HUES6 (cell line): Measurements from ENCODE around the gene BRINP1.

Source experiments
- H3K27ac ChIP-seq: 2 replicates; pipeline ENCODE4 v1.7.0; 2013; ENCODE audit warnings: low read depth, mild to moderate bottlenecking, low read length, inconsistent platforms
- H3K27me3 ChIP-seq: 2 replicates; pipeline ENCODE4 v1.6.1; 2013; ENCODE audit warnings: low read length; ENCODE audit not compliant: control insufficient read depth, insufficient read depth
- H3K36me3 ChIP-seq: 2 replicates; pipeline ENCODE4 v1.6.1; 2013; ENCODE audit warnings: low read length; ENCODE audit not compliant: control insufficient read depth, insufficient read depth
- H3K4me1 ChIP-seq: 2 replicates; pipeline ENCODE4 v1.6.1; 2013; ENCODE audit warnings: low read length; ENCODE audit not compliant: control insufficient read depth, insufficient read depth
- H3K4me3 ChIP-seq: 2 replicates; pipeline ENCODE4 v1.5.1; 2013; ENCODE audit warnings: low read depth, low read length
- H3K9ac ChIP-seq: one replicate; pipeline ENCODE4 v1.6.1; 2013; ENCODE audit warnings: mild to moderate bottlenecking, low read length
- H3K9me3 ChIP-seq: 2 replicates; pipeline ENCODE4 v1.6.1; 2013; ENCODE audit warnings: low read depth, low read length; ENCODE audit not compliant: control insufficient read depth, insufficient read depth

Gene BRINP1

DNA sequence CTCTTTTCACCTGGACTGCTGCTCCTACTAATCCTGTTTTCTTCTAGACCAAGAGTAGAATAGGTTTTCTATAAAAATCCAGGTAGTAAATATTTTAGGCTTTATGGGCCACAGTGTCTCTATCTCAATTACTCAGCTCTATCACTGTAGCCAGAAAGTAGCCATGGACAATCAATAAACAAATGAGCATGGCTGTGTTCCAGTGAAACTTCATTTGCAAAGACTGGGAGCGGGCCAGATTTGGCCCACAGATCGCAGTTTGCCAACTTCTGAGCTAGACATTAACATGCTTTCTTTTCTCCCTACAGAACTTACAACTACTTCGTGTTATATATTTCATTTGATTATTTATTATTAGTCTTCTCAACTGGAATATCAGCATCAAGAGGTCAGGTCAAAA is 30.2 kb downstream of the BRINP1 start:
- no peak overlapping the region for H3K9ac ChIP-seq
- no peaks in the 10 kb centered on the region for H3K36me3 ChIP-seq
- peaks cover 37% of the 10 kb centered on the region for H3K4me1 ChIP-seq
- H3K4me3 ChIP-seq: no peak overlapping the region
- H3K27ac ChIP-seq: no peak overlapping the region
- H3K9me3 ChIP-seq: no peaks in the 10 kb centered on the region
- no peaks in the 10 kb centered on the region for H3K27me3 ChIP-seq

DNA sequence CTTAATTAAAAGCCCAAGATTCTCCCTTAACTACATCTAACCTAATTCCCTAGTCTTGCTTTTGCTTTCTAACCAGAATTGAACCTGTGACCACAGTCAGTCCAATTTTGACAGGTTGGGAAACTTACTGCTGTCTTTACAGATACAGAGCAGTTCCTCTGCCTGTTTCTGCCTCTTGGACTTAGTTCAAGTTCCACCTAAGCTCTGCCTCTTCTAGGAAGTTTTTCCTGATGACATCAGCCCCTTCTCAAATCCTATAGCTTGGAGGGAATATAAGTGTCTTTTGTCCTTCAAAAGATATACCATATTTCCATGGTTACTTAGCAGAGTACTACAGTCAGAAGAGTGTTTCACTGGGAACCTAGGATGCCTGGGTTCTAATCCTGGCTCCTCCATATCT is 31.7 kb downstream of the BRINP1 start:
- Histone ChIP-seq H3K4me3 (no peak overlapping the region), H3K27ac (no peak overlapping the region), H3K27me3 (no peaks in the 10 kb centered on the region), H3K4me1 (peaks cover 39% of the 10 kb centered on the region), H3K9me3 (no peaks in the 10 kb centered on the region), H3K36me3 (no peaks in the 10 kb centered on the region), H3K9ac (no peak overlapping the region)

DNA sequence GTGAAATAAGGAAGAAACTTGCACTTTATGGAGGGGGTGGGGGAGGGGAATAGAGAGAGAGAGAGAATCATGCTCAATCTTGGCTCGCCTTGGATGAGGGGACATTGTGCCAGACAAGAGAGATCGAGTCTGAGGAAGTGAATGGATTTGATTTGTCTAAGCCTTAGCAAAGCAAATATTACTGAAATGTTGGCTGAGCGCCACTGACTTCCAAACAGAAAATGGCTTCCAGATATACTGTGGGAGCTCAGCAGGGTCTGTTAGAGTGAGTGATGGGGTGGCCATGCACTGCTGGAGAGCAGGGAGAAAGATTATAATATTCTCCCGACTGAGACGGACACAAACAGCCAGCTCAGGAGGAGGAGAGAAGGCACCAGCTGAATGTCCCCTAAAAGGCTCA is 34.5 kb downstream of the BRINP1 start:
- H3K27ac ChIP-seq: no peak overlapping the region
- no peaks in the 10 kb centered on the region for H3K36me3 ChIP-seq
- peaks cover 7% of the 10 kb centered on the region for H3K9me3 ChIP-seq
- no peak overlapping the region for H3K4me3 ChIP-seq
- H3K4me1 ChIP-seq: peaks cover 48% of the 10 kb centered on the region
- no peaks in the 10 kb centered on the region for H3K27me3 ChIP-seq
- no peak overlapping the region for H3K9ac ChIP-seq

DNA sequence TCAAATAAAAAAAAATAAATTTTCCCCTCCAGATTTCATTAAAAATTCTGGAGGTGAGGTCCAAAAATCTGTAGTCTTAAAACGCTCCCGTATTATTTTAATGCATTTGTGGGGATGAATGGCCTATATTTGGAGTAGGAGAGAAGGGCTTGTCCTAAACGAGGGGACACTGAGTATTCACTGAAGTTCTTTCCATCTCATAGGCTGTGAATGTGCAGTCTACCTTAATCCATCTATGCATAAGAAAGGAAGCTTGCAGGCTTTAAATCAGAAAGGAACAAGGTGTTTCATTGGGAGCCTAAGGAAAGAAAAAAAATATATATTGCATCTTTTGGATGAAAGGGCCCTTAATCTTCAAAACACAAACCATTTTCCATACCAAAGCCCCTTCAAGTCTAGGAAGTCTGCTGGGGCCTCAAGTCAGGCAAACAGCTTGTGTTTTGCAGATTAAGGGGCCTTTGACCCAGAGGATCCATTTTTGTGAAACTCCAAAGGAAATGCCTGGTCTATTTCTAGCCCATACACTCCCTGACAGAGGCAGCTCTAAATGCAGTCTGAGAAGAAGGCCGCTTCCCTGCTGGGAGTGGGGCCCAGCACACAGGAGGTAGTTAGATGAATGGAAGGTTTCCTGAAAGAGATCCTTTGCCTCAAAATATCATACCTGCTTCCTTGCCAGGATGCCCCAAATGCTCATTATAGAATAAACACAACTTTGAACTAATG is 35.6 kb downstream of the BRINP1 start:
- Histone ChIP-seq H3K27ac (peak overlapping the region; percentile 42; the same call in 1 of the 2 replicates), H3K9ac (no peak overlapping the region), H3K4me1 (peaks cover 42% of the 10 kb centered on the region), H3K36me3 (no peaks in the 10 kb centered on the region), H3K9me3 (peaks cover 14% of the 10 kb centered on the region), H3K27me3 (no peaks in the 10 kb centered on the region), H3K4me3 (0 out of 2 replicates have a peak overlapping the region, but pooled peaks have one; percentile 14)

DNA sequence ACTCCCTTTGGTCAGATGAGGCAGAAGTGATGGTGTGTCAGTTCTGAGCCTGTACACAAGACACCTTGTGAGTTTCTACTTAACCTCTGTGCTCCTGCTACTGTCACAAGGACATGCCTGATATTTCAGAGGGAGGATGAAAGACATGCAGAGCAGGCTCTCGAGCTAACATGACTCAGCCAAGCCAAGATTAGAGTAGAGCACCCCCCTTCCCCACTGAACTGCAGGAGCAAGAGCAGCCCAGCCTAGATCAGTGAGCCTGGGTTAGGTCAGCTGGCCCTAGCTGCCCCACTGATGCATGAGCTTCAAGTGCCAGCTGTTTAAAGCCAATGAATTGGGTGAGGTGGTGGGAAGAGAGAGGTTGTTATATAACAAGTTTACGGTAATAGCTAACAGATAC is 36.7 kb downstream of the BRINP1 start:
- Histone ChIP-seq H3K4me1 (peaks cover 42% of the 10 kb centered on the region), H3K36me3 (no peaks in the 10 kb centered on the region), H3K4me3 (no peak overlapping the region), H3K27me3 (no peaks in the 10 kb centered on the region), H3K9me3 (peaks cover 14% of the 10 kb centered on the region), H3K9ac (no peak overlapping the region), H3K27ac (no peak overlapping the region)

DNA sequence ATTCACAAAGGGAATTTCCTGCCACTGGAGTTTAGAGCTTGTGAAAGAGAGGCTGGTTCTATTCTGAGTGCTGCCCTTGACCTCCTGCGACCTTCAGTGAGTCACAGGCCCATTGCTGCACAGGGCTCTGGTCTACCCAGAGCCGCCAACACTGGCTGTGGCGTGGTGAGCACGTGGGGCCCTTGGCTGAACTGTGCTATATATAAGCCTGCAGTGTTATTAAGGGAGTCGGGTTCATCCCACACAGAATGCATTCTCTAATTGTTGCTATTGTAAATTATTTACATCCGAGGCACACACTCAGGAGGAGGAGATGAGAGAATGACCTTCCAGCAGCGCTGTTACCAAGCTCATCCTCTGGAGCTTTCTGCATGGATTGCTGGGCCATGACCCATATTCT is 47.1 kb downstream of the BRINP1 start:
- H3K9me3 ChIP-seq: no peaks in the 10 kb centered on the region

DNA sequence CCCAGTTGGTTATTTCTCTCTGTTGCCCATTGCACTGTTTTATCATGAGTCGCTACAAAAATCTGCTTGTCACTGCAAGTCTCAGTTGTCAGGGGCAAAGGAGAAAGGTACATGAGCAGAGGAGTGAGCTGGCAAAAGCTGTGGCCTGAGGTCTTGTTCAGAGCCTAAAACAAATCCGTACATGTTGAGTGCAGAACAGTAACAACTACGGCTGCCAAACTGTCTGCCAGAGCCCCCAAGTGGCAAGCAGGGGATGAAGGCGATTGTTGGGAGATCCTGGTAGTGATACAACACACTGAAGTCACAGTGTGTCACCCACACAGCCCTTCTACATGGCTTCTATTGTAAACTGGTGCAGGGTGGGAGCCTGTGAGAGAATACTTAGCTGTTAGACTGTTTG is 50.9 kb downstream of the BRINP1 start:
- no peaks in the 10 kb centered on the region for H3K36me3 ChIP-seq
- peaks cover 6% of the 10 kb centered on the region; the same call in 1 of the 2 replicates for H3K4me1 ChIP-seq
- H3K9me3 ChIP-seq: no peaks in the 10 kb centered on the region
- H3K9ac ChIP-seq: no peak overlapping the region
- no peak overlapping the region for H3K4me3 ChIP-seq
- no peaks in the 10 kb centered on the region for H3K27me3 ChIP-seq
- no peak overlapping the region for H3K27ac ChIP-seq

More for the DNA sequence above, 47.1 kb downstream of the BRINP1 start:
- Histone ChIP-seq H3K27ac (no peak overlapping the region), H3K36me3 (no peaks in the 10 kb centered on the region), H3K4me1 (peaks cover 6% of the 10 kb centered on the region; the same call in 1 of the 2 replicates), H3K9ac (no peak overlapping the region), H3K27me3 (no peaks in the 10 kb centered on the region), H3K4me3 (no peak overlapping the region)

DNA sequence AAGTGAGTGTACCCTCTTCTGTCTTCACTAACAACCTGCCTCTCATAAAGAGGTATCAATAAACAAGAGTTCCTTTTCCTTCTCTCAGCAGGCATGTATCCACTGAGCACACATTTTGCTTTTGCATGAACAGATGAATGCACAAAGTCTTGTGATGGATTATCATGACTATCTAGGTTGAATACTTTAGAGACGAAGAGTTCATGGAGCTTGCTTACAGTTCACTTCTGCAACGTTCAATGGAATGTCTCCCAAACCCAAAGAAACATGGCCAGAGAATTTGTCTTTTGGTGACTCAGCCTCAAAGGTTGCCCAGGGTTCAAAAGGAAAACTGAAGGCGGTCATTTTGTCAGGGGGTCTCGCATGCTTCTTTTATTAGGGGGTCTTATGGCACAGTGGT is 55.4 kb downstream of the BRINP1 start:
- Histone ChIP-seq H3K27me3 (no peaks in the 10 kb centered on the region), H3K36me3 (no peaks in the 10 kb centered on the region; the same call in 1 of the 2 replicates), H3K9me3 (no peaks in the 10 kb centered on the region), H3K4me3 (no peak overlapping the region), H3K27ac (no peak overlapping the region), H3K9ac (no peak overlapping the region), H3K4me1 (no peaks in the 10 kb centered on the region)

DNA sequence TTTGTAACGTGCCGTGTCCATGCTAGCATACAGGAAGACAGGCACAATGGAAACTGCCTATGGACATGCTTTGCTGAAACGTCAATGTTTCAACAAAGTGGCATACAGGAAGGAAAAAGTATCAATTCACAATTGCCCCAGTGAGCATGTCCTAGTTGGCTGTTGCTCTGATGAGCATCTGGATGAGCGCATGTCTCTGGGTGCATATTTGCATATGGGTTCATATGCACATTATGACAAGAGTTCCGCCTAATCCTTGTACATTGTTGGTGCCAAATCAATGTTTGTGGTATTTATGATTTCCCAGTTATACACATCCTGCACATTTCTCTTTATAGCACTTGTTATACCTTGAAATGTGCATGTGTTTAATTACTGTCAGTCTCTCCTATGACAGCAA is 58.5 kb downstream of the BRINP1 start:
- no peaks in the 10 kb centered on the region for H3K9me3 ChIP-seq
- H3K36me3 ChIP-seq: no peaks in the 10 kb centered on the region; the same call in 1 of the 2 replicates
- H3K4me1 ChIP-seq: no peaks in the 10 kb centered on the region
- H3K27me3 ChIP-seq: no peaks in the 10 kb centered on the region
- H3K9ac ChIP-seq: no peak overlapping the region
- no peak overlapping the region for H3K27ac ChIP-seq
- no peak overlapping the region for H3K4me3 ChIP-seq

DNA sequence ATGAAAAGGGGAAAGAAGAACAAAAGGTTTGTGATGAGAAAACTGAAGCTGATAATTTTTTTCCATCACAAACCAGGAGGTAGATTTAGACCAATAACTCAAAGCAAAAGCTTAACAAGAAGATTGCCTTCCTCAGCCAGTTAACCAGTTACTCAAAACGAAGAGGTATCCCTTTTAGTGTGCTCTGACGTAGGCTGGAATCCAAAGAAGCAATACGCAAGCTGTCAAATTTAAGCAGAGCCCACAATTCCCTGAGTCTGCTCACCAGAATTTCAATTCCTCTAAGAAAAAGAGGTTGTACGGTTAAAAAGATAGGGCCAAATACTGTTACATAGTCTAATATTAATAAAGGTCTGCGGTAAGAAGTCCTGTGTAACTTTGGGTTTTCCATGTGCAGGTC is 61.8 kb downstream of the BRINP1 start:
- no peaks in the 10 kb centered on the region for H3K36me3 ChIP-seq
- no peaks in the 10 kb centered on the region for H3K9me3 ChIP-seq
- H3K4me1 ChIP-seq: peaks cover 16% of the 10 kb centered on the region
- H3K27ac ChIP-seq: no peak overlapping the region
- no peaks in the 10 kb centered on the region for H3K27me3 ChIP-seq
- no peak overlapping the region for H3K9ac ChIP-seq
- H3K4me3 ChIP-seq: no peak overlapping the region

DNA sequence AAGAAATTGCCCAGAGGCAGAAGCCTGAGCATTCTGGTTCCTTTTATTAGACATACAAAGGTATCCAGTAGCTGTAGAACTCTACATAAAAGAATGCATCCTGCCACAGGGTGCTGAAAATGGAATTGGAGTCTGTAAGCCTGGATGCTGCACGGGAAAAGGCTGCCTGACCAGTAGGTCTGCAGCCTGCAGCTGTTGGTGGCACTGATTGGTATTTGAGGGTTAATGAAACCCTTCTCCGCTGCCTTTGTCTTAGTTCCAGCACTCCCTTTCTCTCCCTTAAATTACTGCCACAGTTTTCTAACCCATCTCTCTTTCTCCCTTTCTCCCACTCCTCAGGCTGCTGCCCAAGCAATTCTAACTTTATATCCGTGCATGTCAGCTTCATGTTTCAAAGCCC is 64.7 kb downstream of the BRINP1 start:
- Histone ChIP-seq H3K4me1 (peaks cover 16% of the 10 kb centered on the region), H3K36me3 (no peaks in the 10 kb centered on the region), H3K4me3 (no peak overlapping the region), H3K27me3 (no peaks in the 10 kb centered on the region), H3K27ac (no peak overlapping the region), H3K9ac (no peak overlapping the region), H3K9me3 (no peaks in the 10 kb centered on the region)
